NCI-H748 (cell line): Measurements from ENCODE around the gene OR52N5.

Experiments
- DNase-seq: peaks from one replicate; lab custom pipeline; 2025; ENCODE audit not compliant: unreplicated experiment; lab: John Stamatoyannopoulos, UW

OR52N5 gene

DNA sequence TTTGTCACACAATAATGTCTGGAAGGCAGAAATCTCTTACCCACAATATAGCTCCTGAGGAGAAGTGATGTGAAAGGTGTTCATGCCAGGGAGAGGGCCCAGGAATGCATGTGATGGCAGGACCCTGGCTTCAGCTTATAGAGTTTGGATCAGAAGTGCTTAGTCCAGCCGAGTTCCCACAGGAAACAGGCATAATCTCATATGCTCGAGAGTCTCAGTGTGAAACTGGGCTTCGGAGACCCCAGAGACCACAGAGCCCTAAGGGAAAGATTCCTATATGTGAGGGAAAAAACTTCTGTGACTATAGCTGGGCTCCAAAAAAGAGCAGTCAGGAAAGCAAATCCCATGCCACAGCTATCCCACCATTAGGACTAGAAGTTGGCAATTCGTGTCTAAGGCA is at the start of gene OR52N5:
OR52N5 (minus strand) TSS at position 101 of the 400 bp plus-strand sequence. CDS start 4,721 bp downstream, outside the sequence.
- no peak for DNase-seq

- DNase-seq = no peak
These were observed 48.2 kb upstream of the OR52N5 start for GRCh38 chr11:5831196-5831829.

DNA sequence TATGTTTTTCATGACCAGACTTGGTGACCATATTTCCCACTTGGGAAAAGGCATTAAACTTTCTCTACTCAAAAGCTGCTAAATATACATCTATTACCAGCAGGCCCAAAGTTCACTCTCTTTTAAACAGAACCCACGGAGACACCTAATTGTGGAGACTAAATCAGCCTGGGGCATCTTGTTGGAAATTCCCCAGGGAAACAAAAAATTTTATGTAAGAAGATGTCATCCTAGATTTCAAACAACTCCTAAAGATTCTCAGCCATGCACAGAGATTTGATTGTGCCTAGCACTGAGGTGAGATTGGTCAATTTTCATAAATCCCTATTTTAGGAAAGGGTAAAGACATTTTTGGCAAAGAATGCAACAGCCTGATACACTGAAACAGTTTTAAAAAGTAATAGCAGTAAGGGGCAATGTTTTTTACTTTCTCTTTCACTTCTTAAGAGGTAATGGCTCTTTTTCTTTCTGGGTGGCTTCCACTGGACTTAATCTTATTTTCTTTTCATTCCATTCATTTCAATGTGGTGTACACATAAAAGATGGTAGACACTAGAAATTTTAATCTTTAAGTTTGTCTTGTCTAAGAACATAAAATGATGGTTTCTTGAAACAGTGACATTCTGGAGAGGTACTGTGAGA is 35.2 kb upstream of the OR52N5 start:
- DNase-seq = no peak

- no peak for DNase-seq
These were observed 32.4 kb upstream of the OR52N5 start for GRCh38 chr11:5815534-5815933.

- DNase-seq = no peak
These were observed 27.0 kb upstream of the OR52N5 start for GRCh38 chr11:5809905-5810795.

DNA sequence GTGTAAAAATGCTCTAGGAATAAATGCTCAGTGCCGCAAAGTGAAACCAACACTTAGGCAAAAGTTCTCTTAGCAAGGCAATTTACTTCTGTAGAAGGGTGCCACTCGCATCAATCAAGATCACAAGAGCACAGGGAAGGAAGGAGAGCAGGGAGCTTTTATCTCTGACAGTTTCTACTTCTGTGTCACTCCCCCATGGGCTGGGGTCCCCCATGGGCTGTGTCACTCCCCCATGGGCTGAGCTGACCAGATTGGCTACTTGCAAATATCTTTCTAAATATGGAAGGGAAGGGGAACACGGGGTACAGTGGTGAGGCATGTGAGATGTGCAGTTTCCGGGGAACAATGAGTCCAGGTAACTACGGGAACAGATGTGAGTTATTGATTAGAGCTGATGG is 26.0 kb upstream of the OR52N5 start:
- no peak for DNase-seq

DNA sequence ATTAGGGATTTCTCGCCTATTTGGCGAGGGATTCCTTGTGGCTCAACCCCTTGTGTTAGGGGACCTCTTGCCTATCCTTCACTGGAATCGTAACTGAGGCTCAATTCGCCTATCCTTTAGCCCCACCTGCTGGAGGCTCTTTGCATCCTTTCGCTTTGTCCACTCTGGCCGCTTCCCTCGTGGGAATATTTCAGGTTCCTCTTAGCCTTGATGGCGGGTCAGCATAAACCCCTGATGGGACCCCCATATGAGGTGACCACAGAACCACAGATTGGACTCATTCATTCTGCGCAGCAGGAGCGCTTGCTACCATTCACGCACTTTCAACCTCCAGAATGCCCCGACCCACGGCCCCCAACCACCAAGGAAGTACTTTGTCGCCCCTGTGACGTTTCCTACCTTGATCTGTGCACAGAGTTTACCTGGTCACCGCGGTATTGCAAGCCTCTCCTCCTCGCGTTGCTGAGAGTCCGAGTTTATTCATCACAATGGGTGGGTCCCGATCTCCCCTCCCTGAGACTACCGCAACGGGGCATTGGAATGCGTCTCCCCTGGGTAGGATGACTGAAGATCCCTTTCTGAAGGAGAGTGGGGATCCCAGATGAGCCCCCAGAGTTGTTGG is 25.5 kb upstream of the OR52N5 start, which contains the start of gene OR52N2:
OR52N2 (plus strand) TSS at position 425 of the 622 bp plus-strand sequence. CDS start 11,412 bp downstream, outside the sequence.
- peak; percentile 73 for DNase-seq

GRCh38 chr11:5807580-5807979 is 24.4 kb upstream of the OR52N5 start:
- no peak for DNase-seq

DNA sequence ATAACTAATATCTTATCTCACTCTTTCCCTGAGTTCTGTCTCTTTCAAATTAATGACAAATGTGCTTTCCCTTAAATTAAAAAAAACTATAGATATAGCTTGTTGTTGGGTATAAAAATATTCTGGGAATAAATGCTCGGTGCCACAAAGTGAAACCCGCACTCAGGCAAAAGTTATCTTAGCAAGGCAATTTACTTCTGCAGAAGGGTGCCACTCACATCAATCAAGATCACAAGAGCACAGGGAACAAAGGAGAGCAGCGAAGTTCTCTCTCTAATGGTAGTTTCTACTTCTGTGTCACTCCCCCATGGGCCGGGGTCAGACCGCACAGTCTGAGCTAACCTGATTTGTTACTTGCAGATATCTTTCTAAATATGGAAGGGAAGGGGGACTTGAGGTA is 20.8 kb upstream of the OR52N5 start:
- no peak for DNase-seq

DNA sequence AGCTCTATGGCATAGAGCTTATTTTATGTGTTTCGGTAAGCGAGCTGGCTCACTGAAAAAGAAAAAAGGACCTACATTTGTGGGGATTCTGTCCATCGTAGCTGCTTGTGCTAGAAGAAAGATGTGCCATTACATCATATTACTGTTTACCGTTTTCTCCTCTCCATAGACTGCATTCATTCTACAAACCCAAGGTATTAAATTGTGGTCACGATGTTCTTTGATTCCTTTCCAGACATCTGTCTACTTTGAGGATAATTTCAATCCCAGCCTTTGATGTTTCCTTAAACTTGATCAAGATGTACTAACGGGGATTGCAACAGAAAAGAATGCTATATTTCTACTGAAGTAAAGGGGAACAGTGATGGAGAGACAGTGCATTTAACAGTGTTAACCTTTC is 13.4 kb upstream of the OR52N5 start:
- DNase-seq = no peak

- DNase-seq = no peak
These were observed 8.0 kb upstream of the OR52N5 start, which contains the start of gene OR52N1 for GRCh38 chr11:5791165-5791564. Gene OR52N1, minus strand, starts transcription at chr11:5791265. Its CDS starts 2,449 bp downstream, at chr11:5788816.

- no peak for DNase-seq
These were observed 16.1 kb downstream of the OR52N5 start for GRCh38 chr11:5767056-5767455.

DNA sequence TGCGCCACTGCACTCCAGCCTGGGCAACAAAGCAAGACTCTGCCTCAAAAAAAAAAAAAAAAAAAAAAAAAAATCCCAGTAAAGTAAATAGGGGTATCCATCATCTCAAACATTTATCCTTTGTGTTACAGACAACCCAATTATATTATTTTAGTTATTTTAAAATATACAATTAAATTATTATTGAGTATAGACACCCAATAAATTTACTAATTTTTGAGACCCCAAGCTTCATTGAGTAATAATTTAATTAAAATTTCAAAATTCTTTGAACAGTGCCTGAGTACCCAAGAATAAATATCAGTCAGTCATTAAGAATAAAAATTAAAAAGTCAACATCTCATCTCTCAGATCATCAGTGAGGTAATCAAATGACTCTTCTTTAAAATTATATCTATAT is 29.2 kb downstream of the OR52N5 start, which contains the start of gene OR52N4:
OR52N4 (plus strand) TSS at position 301 of the 400 bp plus-strand sequence. CDS start 498 bp downstream, outside the sequence.
- DNase-seq = no peak

DNA sequence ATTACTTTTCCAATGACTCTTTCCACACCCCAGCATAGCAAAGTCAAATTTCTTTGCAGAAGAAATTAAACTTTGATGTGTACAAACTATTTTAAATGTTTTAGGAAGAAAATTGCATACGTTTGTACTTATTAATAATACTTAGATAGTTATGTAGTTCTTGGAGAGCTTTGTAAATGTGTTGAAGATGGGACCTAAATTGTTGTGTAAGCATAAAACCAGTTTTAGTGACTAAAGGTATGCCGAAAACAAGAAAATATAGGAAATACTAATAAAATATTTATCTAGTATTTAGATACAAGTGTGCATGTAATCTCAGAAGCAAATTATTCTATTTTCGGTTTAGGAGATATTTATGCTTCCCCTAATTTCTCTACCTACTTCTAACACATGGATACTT is 33.3 kb downstream of the OR52N5 start:
- no peak for DNase-seq

GRCh38 chr11:5746614-5747013 is 36.5 kb downstream of the OR52N5 start:
- DNase-seq = no peak

DNA sequence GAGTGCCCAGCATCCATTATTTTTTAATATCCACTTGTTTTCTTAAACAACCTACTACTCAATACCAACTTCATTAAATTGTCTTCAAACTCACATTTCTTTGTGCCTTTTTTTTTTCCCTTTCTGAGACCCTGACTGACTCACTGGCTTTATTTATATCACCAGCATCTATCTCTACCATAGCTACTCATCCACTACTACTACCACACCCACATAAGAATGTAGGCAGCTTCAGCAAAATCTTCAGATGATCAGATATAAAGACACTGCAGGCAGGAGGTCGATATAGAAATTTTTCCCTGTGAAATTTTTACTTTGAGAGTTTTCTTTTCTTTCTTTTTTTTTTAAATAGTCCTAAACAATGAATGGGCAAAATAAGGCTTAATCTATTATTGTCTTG is 44.7 kb downstream of the OR52N5 start:
- DNase-seq = no peak

GRCh38 chr11:5737670-5738392 is 45.3 kb downstream of the OR52N5 start:
- no peak for DNase-seq

DNA sequence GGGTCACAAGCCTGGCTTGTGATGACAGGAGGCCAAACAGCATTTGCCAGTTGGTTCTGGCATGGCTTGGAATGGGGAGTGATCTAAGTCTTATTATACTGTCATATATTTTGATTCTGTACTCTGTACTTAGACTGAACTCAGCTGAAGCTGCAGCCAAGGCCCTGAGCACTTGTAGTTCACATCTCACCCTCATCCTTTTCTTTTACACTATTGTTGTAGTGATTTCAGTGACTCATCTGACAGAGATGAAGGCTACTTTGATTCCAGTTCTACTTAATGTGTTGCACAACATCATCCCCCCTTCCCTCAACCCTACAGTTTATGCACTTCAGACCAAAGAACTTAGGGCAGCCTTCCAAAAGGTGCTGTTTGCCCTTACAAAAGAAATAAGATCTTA is 46.1 kb downstream of the OR52N5 start:
- no peak for DNase-seq

GRCh38 chr11:5736396-5736795 is 46.8 kb downstream of the OR52N5 start, which contains the start of gene OR56B1:
Gene OR56B1, plus strand, starts transcription at chr11:5736448. Its CDS starts 69 bp downstream, at chr11:5736517.
- DNase-seq = no peak

DNA sequence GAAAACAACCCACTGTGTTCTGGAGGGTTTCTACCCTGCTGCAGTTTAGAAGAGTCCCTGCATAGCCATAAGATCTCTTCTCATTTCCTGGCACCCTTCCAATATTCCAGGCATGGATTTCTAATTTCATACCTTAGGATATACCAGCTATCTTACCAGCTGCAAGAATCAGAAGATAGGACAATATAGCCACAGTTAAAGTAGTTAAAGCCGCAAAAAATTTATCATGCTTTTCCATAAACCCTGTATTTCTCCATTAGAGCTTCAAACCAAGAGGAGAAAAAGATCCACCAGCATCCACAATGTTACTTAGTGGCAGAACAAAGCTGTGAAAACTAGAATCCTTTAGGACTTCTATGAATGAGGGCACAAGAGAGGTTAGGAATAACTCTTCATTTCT is 55.5 kb downstream of the OR52N5 start:
- DNase-seq = no peak
